GM12892 (cell line): ENCODE results near the gene ACYP2.

Source experiments
- POLR2A ChIP-seq: IDR thresholded peaks from 2 replicates; pipeline ENCODE4 v1.6.1; 2011; ENCODE audit warnings: low read depth, low read length, control low read depth
- POLR2AphosphoS5 ChIP-seq: IDR thresholded peaks from 2 replicates; pipeline ENCODE4 v1.6.1; 2011; ENCODE audit warnings: low read depth, low read length, control low read depth
- TAF1 ChIP-seq: IDR thresholded peaks from 2 replicates; pipeline ENCODE4 v1.6.1; 2011; ENCODE audit warnings: low read depth, mild to moderate bottlenecking, control low read depth, low read length, borderline replicate concordance

DNA sequence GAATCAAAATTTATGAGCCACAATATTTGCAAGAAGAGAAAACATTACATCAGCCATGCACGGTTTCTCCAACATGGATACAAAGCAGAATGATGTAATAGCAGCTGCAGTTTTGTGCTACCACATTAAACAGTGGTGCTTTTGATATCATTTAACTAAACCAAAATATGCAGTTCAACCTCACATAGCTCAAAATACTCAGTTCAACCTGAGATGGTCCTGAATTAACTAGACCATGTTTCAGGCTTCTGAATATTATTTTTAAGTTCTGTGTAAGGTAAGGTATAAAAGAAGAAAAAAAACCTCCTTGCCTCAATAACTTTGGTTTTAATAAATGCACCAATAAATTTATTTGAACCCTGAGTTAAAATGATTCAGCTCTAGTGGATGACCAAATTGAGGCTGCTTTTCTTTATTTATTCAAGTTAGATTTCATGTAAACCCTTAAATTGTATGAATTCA lies 159.4 kb downstream of the ACYP2 start:
- no peak for TF ChIP-seq POLR2A
- no peak for TF ChIP-seq TAF1
- no peak for TF ChIP-seq POLR2AphosphoS5
